Muscle of leg (tissue), 11 donors: ENCODE data around the gene RPL6. TPM values are rescaled to one million over a fixed set of nuclear protein-coding genes. Genes with fewer than 3 reads are reported as not detected.
A peak's percentile ranks its signal among the peaks of the same experiment; 100 is the strongest.

Experiments
- DNase-seq: peaks from one replicate; pipeline ENCODE4 v3.0.0; 2013
- H3K27ac ChIP-seq: one replicate; pipeline ENCODE4 v1.5.1; 2013; ENCODE audit warnings: mild to moderate bottlenecking, low read length, control low read depth
- H3K27me3 ChIP-seq: one replicate; pipeline ENCODE4 v1.6.1; 2013; ENCODE audit warnings: low read length; ENCODE audit not compliant: control insufficient read depth, insufficient read depth
- H3K36me3 ChIP-seq: one replicate; pipeline ENCODE4 v1.6.1; 2013; ENCODE audit warnings: low read length; ENCODE audit not compliant: control insufficient read depth, insufficient read depth
- H3K4me1 ChIP-seq: one replicate; pipeline ENCODE4 v1.6.1; 2013; ENCODE audit warnings: low read length; ENCODE audit not compliant: control insufficient read depth, insufficient read depth
- H3K4me3 ChIP-seq: one replicate; pipeline ENCODE4 v1.5.1; 2013; ENCODE audit warnings: low read length, control low read depth
- H3K9me3 ChIP-seq: replicated peaks from 2 replicates; pipeline ENCODE4 v1.6.1; 2013; ENCODE audit warnings: low read depth, low read length; ENCODE audit not compliant: control insufficient read depth
- WGBS: methylation state at CpG from one replicate; pipeline ENCODE4 v1.1.5; 2013; ENCODE audit warnings: missing lambda C conversion rate; ENCODE audit not compliant: insufficient coverage; 5-methylcytosine and 5-hydroxymethylcytosine counted together
- polyA plus RNA-seq, 8 donors: library from polyadenylated mRNA; unstranded; fragments of 120-200 nt; gene quantifications; one replicate each; pipeline versions ENCODE4 v1.2.1 to v1.2.3, GENCODE V29; 2013; ENCODE audit warnings: inconsistent platforms in 1 of 8, low replicate concordance in 1 of 8; ENCODE audit not compliant: insufficient read length in 8 of 8, insufficient read depth in 1 of 8
- total RNA-seq: library from RNA; stranded (reverse); fragments of 120-200 nt; gene quantifications from one replicate; pipeline ENCODE4 v1.2.4, GENCODE V29; 2013

The RPL6 gene
- total and polyA plus RNA-seq, 9 donors = 3,031 to 3,656 (median 3,310) TPM

DNA sequence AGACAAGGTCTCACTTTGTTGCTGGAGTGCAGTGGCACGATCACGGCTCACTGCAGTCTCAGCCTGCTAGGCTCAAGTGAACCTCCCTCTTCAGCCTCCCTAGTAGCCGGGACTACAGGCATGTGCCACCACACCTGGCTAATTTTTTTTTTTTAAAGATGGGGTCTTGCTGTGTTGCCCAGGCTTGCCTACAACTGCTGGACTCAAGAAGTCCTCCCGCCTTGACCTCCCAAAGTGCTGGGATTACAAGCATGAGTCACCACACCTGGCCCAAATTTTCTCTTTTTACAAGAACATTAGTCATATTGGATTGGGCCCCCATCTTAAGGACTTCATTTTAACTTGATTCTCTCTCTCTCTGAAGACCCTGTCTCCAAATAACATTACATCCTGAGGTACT lies 20.2 kb downstream of the RPL6 start:
- Histone ChIP-seq H3K9me3 (no peaks in the 10 kb centered on the region), H3K4me1 (no peaks in the 10 kb centered on the region), H3K4me3 (no peak overlapping the region), H3K27ac (no peak overlapping the region), H3K36me3 (no peaks in the 10 kb centered on the region), H3K27me3 (no peaks in the 10 kb centered on the region)
- WGBS = 67% methylated on average over 1 of the region's 4 CpGs
- DNase-seq = no peak

DNA sequence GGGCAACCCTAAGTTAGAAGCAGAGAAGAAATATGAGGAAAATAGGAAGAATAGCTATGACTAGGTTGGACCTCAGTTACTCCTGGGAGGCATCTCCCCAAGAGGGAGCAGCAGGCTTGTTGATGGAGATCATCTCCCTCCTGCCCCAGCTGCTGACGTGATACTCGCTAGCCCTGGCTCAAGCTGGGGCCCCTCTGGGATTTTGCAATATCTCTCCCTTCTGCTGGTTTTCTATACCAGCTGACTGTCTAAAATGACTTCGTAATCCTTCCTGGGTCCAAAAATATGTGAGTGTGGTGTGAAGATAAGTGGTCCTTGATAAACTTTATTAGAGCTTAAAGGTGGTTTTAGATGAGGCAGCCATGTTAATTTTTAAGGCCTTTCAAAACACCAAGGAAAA lies 22.7 kb downstream of the RPL6 start:
- peaks cover 4% of the 10 kb centered on the region for H3K4me1 ChIP-seq
- H3K27ac ChIP-seq = no peak overlapping the region

DNA sequence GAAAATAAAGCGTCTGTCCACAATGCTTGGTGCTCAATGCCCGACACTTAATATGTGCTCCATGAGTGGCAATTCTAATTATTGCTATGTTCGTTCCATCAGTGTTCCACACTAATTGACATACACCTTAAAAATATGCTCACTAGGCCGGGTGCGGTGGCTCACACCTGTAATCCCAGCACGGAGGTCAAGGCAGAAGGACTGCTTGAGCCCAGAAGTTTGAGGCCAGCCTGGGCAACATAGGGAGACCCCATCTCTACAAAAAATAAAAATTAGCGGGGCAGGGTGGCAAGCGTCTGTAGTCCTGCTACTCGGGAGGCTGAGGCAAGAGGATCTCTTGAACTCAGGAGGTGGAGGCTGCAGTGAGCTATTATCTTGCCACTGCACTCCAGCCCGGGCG lies 26.5 kb downstream of the RPL6 start:
- Histone ChIP-seq H3K4me3 (peak overlapping the region; percentile 69), H3K27me3 (no peaks in the 10 kb centered on the region), H3K27ac (peak overlapping the region; percentile 67), H3K4me1 (peaks cover 12% of the 10 kb centered on the region), H3K9me3 (no peaks in the 10 kb centered on the region), H3K36me3 (no peaks in the 10 kb centered on the region)
- 73% methylated on average over 5 of the region's 11 CpGs for whole genome bisulfite sequencing
- no peak for DNase-seq

More for the DNA sequence above, 22.7 kb downstream of the RPL6 start:
- no peak for DNase-seq
- no peaks in the 10 kb centered on the region for H3K9me3 ChIP-seq
- H3K36me3 ChIP-seq = no peaks in the 10 kb centered on the region
- WGBS = 60% methylated on average over 1 of the region's 3 CpGs
- no peak overlapping the region for H3K4me3 ChIP-seq
- no peaks in the 10 kb centered on the region for H3K27me3 ChIP-seq

DNA sequence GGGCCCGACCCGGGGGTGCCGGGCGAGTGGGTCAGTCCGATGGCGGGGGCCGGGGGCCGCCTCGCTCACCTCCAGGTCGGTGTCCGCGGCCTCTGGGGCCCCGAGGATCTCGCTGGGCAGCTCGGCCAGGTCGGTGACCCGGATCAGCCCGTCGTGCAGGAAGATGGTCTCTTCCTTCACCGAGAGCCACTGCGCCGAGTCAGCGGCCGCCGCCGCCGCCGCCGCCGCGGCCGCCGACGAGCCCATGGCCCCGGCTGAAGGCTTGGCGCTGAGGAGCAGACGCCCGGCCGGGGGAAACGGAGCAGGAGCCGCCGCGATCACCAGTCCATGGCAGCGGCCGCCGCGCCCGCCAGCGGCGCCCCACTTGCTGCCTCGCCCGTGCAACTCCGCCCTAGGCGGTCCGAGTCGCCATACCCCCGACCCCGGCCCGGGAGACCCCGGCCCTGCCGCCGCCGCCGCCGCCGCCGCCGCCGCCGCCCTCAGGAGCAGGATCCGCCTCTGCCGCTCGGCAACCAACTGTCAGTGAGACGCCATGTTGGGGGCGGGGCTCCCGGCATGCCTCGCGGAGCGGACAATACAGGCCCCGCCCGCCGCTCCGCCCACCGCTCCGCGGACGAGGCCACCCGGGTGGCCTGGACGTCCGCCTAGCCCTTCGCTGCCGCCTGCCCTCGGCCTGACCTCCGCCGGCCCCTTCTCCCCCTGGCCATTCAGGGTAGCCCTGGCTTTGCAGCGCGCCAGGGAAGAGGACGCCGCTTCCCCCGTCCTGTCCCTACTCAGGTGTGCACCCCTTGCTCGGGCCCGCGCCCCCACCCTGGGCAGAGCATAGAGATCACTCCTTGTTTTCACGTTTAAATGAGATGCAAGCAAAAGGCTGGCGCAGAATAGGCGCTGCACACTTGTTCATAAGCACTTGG lies 27.3 kb downstream of the RPL6 start, which contains the start of gene HECTD4:
HECTD4 (minus strand) TSS at position 549 of the 914 bp plus-strand sequence; CDS start at position 246, 303 bp downstream.
- DNase-seq = peak; percentile 96
- Histone ChIP-seq H3K36me3 (no peaks in the 10 kb centered on the region), H3K27ac (peak within 1 kb of the TSS; percentile 67), H3K4me1 (peaks cover 12% of the 10 kb centered on the region), H3K9me3 (no peaks in the 10 kb centered on the region), H3K4me3 (peak within 1 kb of the TSS; percentile 69), H3K27me3 (no peaks in the 10 kb centered on the region)
- WGBS = under 1% methylated on average over 101 of the region's 106 CpGs

DNA sequence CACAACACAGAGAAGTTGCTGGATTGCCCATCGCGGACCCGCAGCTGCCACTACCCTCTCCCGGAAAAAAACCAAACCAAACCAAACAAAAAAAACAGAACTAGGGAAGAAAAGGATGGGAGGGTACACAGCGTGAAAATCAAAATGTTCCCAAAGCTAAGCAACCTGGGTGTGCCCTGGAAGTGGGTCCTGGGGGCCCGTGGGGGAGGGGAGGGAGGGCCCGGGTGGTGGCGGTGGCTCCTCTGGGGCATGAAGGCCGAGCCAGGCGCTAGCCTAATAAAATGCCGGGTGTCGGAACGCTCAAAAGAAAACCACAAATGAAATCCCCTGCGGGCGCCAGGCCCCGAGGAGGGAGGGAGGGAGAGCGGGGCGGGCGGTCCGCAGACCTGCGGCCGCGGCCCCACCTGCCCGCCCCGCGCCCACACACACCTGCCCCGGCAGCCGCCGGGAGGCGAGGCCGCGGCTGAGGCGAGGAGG lies 28.0 kb downstream of the RPL6 start:
- peak; percentile 18 for DNase-seq

DNA sequence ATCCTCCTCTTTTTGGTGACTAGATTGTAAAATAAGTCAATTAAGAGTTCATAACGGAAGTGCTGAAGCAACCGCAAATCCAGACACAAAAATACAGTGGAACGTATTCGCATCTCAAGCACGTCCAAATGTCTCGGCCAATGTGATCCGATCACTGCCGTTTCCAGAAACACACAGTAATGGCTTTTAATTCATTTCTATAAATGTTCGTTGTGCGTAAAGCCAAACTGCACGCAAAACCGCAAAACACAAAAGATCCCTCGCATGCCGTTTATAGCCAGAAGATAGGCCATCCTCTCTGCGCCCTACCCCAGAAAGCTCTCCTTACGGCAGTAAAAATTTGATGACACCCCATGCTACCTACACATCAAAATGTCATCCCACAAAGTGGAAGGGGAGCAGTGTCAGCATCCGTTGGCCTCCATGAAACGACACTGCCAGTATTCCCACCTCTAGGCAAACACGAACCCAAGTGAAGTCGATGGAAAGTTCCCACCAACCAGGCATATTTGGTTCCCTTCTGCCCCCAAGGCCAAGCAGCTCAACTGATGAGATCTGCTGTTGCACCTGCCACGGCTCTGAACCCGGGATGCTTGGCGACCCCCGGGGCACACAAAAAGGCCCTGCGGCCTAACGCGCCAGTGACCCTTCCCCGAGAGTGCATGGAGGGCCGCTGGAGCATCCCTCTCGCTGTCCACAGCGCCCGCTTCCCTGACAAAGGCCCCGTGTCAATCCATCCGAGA lies 28.6 kb downstream of the RPL6 start:
- no peaks in the 10 kb centered on the region for H3K9me3 ChIP-seq
- peak overlapping the region; percentile 63 for H3K4me3 ChIP-seq
- no peak for DNase-seq
- peaks cover 12% of the 10 kb centered on the region for H3K4me1 ChIP-seq
- no peaks in the 10 kb centered on the region for H3K27me3 ChIP-seq
- H3K27ac ChIP-seq = no peak overlapping the region
- H3K36me3 ChIP-seq = no peaks in the 10 kb centered on the region
- 42% methylated on average over 33 of the region's 34 CpGs for WGBS

More for the DNA sequence above, 28.0 kb downstream of the RPL6 start:
- H3K36me3 ChIP-seq = no peaks in the 10 kb centered on the region
- H3K4me1 ChIP-seq = peaks cover 12% of the 10 kb centered on the region
- H3K27me3 ChIP-seq = no peaks in the 10 kb centered on the region
- peak overlapping the region; percentile 63 for H3K4me3 ChIP-seq
- no peaks in the 10 kb centered on the region for H3K9me3 ChIP-seq
- under 1% methylated on average over 28 of the region's 33 CpGs for WGBS
- H3K27ac ChIP-seq = no peak overlapping the region

DNA sequence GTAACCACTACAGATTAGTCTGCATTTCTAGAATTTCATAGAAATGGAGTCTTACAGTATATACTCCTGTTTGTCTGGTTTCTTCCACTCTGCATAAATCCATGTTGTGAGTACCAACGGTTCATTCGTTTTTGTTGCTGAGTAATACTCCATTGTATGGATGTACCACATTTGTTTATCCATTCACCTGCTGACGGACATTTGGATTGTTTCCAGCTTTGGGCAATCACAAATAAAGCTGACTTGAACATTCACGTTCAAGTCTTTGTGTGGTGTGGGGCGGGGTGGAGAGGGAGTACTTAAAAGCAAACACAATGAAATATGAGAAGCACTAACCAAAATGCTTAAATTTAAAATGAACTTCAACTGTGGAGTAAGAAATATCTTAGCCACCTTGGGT lies 34.3 kb downstream of the RPL6 start:
- H3K27me3 ChIP-seq = no peaks in the 10 kb centered on the region
- no peaks in the 10 kb centered on the region for H3K4me1 ChIP-seq
- no peaks in the 10 kb centered on the region for H3K36me3 ChIP-seq
- H3K9me3 ChIP-seq = peaks cover 2% of the 10 kb centered on the region
- no peak overlapping the region for H3K27ac ChIP-seq
- no peak overlapping the region for H3K4me3 ChIP-seq
- no peak for DNase-seq
- WGBS = 80% methylated on average over 2 of the region's 5 CpGs

DNA sequence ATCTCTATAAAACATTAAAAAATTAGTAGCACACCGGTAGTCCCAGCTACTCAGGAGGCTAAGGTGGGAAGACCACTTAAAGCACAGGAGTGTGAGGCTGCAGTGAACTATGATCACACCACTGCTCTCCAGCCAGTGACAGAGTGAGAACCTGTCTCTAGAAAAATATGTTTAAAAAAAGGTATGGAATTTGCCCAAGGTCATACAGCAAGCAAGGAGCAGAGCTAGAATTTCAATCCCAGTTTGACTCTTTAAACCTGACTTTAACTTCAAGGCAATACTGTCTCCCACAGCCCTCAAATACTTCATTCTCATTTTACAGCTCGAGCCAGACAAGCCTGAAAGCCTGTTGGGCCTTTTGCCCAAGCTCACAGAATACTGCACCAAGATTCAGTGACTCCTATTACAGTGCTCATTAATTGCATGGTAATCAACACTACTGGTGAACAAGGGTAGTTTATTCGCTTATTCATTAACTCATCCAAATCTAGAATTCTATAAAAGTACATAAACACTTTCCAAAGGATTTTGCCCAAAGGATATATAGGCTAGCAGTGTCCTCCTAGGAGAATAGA lies 35.2 kb downstream of the RPL6 start:
- H3K4me1 ChIP-seq = no peaks in the 10 kb centered on the region
- H3K9me3 ChIP-seq = peaks cover 2% of the 10 kb centered on the region
- 60% methylated on average over 1 of the region's 3 CpGs for WGBS

DNA sequence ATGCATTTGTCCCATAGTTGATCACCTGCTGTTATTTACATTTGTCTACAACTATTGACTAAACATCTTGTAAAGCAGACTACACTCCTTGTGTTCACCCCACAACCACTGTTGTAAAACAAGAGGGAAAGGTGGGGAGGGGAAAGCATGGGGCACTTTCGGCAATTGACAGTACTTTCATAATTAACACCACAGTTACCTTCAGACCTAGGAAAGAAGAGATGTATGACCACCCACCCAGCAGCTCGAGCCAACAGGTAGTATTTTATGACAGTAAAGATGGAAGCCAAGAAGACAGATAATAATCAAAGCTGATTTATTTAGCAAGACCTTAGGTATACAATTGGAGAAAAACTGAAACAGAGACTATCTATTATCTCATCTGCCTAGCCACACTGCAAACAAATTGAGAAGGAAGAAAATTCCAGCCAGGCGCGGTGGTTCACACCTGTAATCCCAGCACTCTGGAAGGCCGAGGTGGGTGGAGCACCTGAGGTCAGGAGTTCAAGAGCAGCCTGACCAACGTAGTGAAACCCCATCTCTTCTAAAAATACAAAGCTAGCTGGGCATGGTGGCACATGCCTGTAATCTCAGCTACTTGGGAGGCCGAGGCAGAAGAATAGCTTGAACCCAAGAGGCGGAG lies 38.4 kb downstream of the RPL6 start:
- 73% methylated on average over 6 of the region's 8 CpGs for WGBS

More for the DNA sequence above, 35.2 kb downstream of the RPL6 start:
- no peak overlapping the region for H3K4me3 ChIP-seq
- no peaks in the 10 kb centered on the region for H3K27me3 ChIP-seq
- DNase-seq = no peak
- H3K36me3 ChIP-seq = no peaks in the 10 kb centered on the region
- no peak overlapping the region for H3K27ac ChIP-seq

More for the DNA sequence above, 38.4 kb downstream of the RPL6 start:
- H3K27me3 ChIP-seq = no peaks in the 10 kb centered on the region
- no peak overlapping the region for H3K27ac ChIP-seq
- H3K4me3 ChIP-seq = no peak overlapping the region
- DNase-seq = no peak
- no peaks in the 10 kb centered on the region for H3K4me1 ChIP-seq
- no peaks in the 10 kb centered on the region for H3K36me3 ChIP-seq
- peaks cover 2% of the 10 kb centered on the region for H3K9me3 ChIP-seq
